GM03348 (cell line): ENCODE measurements around the gene STIM1.
"Not testable (repeated sequence)": the region's sequence is repeated elsewhere in the genome, so short reads cannot be mapped to it uniquely, and the experiment has no call there.

Experiments used
- DNase-seq: peaks from one replicate; pipeline ENCODE4 v3.0.0; 2012; ENCODE audit warnings: low spot score

The STIM1 gene

GRCh38 chr11:4026389-4026788 lies 170.9 kb downstream of the STIM1 start:
- no peak for DNase-seq

GRCh38 chr11:4027746-4028145 lies 172.3 kb downstream of the STIM1 start:
- no peak for DNase-seq

- no peak for DNase-seq
These were observed 174.7 kb downstream of the STIM1 start for GRCh38 chr11:4030197-4030596.

- no peak for DNase-seq
These were observed 176.6 kb downstream of the STIM1 start for GRCh38 chr11:4032097-4032496.

GRCh38 chr11:4035985-4036384 lies 180.5 kb downstream of the STIM1 start:
- DNase-seq, result no peak

GRCh38 chr11:4039011-4039410 lies 183.5 kb downstream of the STIM1 start:
- DNase-seq, result no peak

GRCh38 chr11:4040461-4040860 lies 185.0 kb downstream of the STIM1 start:
- DNase-seq, result no peak

GRCh38 chr11:4041731-4042391 lies 186.4 kb downstream of the STIM1 start:
- no peak for DNase-seq

- DNase-seq, result no peak
These were observed 189.6 kb downstream of the STIM1 start for GRCh38 chr11:4044976-4045646.

GRCh38 chr11:4048340-4048739 lies 192.9 kb downstream of the STIM1 start:
- DNase-seq, result no peak

- no peak for DNase-seq
These were observed 193.5 kb downstream of the STIM1 start for GRCh38 chr11:4049006-4049405.

- no peak for DNase-seq
These were observed 194.7 kb downstream of the STIM1 start for GRCh38 chr11:4050138-4050537.

- not testable (repeated sequence) for DNase-seq
These were observed 197.7 kb downstream of the STIM1 start for GRCh38 chr11:4053200-4053599.

- DNase-seq, result no peak
These were observed 199.2 kb downstream of the STIM1 start for GRCh38 chr11:4054643-4055042.

- DNase-seq, result no peak
These were observed 204.0 kb downstream of the STIM1 start for GRCh38 chr11:4059424-4059823.

- DNase-seq, result no peak
These were observed 204.9 kb downstream of the STIM1 start for GRCh38 chr11:4060182-4060923.

GRCh38 chr11:4061700-4062099 lies 206.2 kb downstream of the STIM1 start:
- no peak for DNase-seq

- DNase-seq, result no peak
These were observed 207.9 kb downstream of the STIM1 start for GRCh38 chr11:4063348-4063747.

GRCh38 chr11:4064278-4064955 lies 209.0 kb downstream of the STIM1 start:
- DNase-seq, result no peak

GRCh38 chr11:4065086-4065485 lies 209.6 kb downstream of the STIM1 start:
- no peak for DNase-seq

- DNase-seq, result peak; percentile 35
These were observed 210.3 kb downstream of the STIM1 start for GRCh38 chr11:4065601-4066377.

GRCh38 chr11:4066910-4067309 lies 211.4 kb downstream of the STIM1 start:
- DNase-seq, result no peak
